HG03565 (cell line): ENCODE results near the gene ELAVL1.
"Not testable (repeated sequence)": the region's sequence is repeated elsewhere in the genome, so short reads cannot be mapped to it uniquely, and the experiment has no call there.

Experiments
- ATAC-seq: cut with Tn5 transposase; IDR thresholded peaks from one replicate; pipeline ENCODE4 v1.9.1; 2021; ENCODE audit warnings: mild to moderate bottlenecking, moderate library complexity; ENCODE audit not compliant: unreplicated experiment

Gene ELAVL1

GRCh38 chr19:7970716-7971448 lies 34.6 kb downstream of the ELAVL1 start:
- no peak for ATAC-seq

- no peak for ATAC-seq
Measured at GRCh38 chr19:7969555-7969939, 35.9 kb downstream of the ELAVL1 start.

- no peak for ATAC-seq
Measured at GRCh38 chr19:7968796-7969554, 36.5 kb downstream of the ELAVL1 start.

- ATAC-seq = no peak
Measured at GRCh38 chr19:7968008-7968795, 37.2 kb downstream of the ELAVL1 start.

GRCh38 chr19:7965921-7966665 lies 39.3 kb downstream of the ELAVL1 start:
- no peak for ATAC-seq

GRCh38 chr19:7965259-7965841 lies 40.1 kb downstream of the ELAVL1 start:
- ATAC-seq = no peak

GRCh38 chr19:7963566-7963965 lies 41.9 kb downstream of the ELAVL1 start:
- no peak for ATAC-seq

GRCh38 chr19:7962644-7963268 lies 42.7 kb downstream of the ELAVL1 start:
- no peak for ATAC-seq

- ATAC-seq = no peak
Measured at GRCh38 chr19:7961920-7962626, 43.4 kb downstream of the ELAVL1 start.

- not testable (repeated sequence) for ATAC-seq
Measured at GRCh38 chr19:7961082-7961481, 44.4 kb downstream of the ELAVL1 start.

- no peak for ATAC-seq
Measured at GRCh38 chr19:7959211-7959610, 46.2 kb downstream of the ELAVL1 start.

GRCh38 chr19:7955696-7956095 lies 49.7 kb downstream of the ELAVL1 start:
- no peak for ATAC-seq

GRCh38 chr19:7953576-7953975 lies 51.9 kb downstream of the ELAVL1 start:
- no peak for ATAC-seq

- no peak for ATAC-seq
Measured at GRCh38 chr19:7953060-7953459, 52.4 kb downstream of the ELAVL1 start.

- ATAC-seq = no peak
Measured at GRCh38 chr19:7947939-7948338, 57.5 kb downstream of the ELAVL1 start.

- ATAC-seq = peak; percentile 30
Measured at GRCh38 chr19:7944177-7944761, 61.2 kb downstream of the ELAVL1 start.

GRCh38 chr19:7943444-7944176 lies 61.8 kb downstream of the ELAVL1 start, which contains the start of gene TIMM44:
Gene TIMM44, minus strand, starts transcription at chr19:7943666. Its CDS starts 15 bp downstream, at chr19:7943651.
- peak; percentile 80 for ATAC-seq

- no peak for ATAC-seq
Measured at GRCh38 chr19:7942981-7943443, 62.4 kb downstream of the ELAVL1 start.
